NOMO-1 (cell line): ENCODE results near the gene STARD3.
"Not testable (repeated sequence)": the region's sequence is repeated elsewhere in the genome, so short reads cannot be mapped to it uniquely, and the experiment has no call there.

Experiments used
- DNase-seq, 2 experiments: peaks; one replicate each; lab custom pipeline; 2025; ENCODE audit not compliant: unreplicated experiment in 2 of 2; lab: John Stamatoyannopoulos, UW

Gene STARD3

DNA sequence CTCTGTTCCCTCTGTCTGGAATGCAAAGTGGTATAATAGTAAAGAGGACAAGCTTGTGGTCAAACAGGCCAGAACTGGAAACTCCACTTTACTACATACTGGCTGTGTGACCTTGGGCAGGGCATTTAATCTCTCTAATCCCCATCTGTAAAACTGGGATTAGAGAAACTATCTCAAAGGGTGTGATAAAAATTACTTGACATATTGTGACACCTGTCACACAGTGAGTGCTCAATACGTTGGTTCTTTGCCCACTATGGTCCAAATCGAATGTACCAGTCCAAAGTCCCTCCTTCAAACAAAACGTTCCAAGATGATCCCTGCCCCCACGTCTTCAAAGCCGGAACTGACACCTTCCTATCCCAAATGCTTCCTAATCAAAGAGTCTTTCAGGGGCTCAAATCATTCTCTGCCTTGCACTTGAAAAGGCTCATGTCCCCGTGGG, 50.2 kb downstream of the STARD3 start:
- DNase-seq: no peak

DNA sequence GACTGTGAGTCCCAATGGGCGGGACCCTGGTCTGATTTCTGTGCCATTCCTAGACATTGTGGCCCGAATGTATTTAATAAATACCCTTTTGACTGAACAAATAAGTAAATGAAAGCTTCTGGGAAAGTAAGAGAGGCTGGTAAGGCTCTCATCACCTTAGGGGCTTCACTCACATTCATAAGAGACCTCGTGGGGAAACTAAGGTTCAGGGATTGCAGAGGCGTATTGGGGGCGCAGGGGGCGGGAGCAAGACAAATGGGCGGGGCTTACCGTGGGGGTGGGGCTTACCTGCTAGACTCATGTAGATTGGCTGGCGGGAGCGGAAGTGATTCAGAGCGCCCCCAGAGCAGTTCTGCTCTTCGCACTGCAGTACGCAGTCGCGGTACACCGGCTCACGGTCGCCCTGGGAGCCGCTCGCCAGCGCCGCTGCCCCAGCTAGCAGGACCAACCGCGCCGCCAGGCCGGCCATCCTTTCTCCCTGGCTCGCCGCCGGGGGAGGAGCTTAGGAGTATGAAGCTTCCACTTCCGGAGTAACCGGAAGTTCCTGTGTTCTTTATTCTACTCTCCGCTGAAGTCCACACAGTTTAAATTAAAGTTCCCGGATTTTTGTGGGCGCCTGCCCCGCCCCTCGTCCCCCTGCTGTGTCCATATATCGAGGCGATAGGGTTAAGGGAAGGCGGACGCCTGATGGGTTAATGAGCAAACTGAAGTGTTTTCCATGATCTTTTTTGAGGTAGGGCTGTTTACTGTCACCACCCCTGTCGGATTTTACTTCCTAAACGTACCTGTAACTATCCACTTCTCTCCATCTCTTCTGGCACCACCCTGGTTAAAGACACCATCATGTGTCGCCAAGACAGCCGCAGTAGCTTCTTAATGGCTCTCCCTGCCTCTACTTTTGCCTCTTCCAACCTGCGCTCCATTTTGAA, 50.9 kb downstream of the STARD3 start, which contains the start of gene PGAP3:
Gene PGAP3, minus strand, starts transcription at position 512 of the 929 bp plus-strand sequence. Its CDS starts 43 bp downstream, at position 469.
- peak; percentile 72 to 79 for DNase-seq

- DNase-seq: no peak
Observed at GRCh38 chr17:39688475-39688835, 51.5 kb downstream of the STARD3 start.

GRCh38 chr17:39688945-39689344, 52.0 kb downstream of the STARD3 start:
- DNase-seq: no peak

GRCh38 chr17:39694593-39694992, 57.6 kb downstream of the STARD3 start:
- DNase-seq: no peak

DNA sequence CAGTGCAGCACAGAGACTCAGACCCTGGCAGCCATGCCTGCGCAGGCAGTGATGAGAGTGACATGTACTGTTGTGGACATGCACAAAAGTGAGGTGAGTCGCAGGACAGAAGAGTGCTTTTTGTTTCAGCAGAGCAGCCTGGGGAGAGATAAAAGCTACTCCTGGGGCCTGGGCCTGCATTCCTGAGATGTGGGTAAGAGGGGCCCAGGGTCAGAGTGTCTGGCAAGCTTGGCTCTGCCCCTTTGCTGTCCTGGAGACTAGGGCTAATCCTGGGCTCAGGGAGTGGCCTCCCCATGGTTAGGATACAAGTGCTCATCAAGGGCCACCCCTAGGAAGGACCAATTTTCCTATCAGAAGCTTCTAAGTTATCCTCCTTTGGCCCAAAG, 58.1 kb downstream of the STARD3 start:
- no peak for DNase-seq

- DNase-seq: no peak
Observed at GRCh38 chr17:39696731-39697130, 59.8 kb downstream of the STARD3 start.

- no peak for DNase-seq
Observed at GRCh38 chr17:39697961-39698360, 61.0 kb downstream of the STARD3 start.

DNA sequence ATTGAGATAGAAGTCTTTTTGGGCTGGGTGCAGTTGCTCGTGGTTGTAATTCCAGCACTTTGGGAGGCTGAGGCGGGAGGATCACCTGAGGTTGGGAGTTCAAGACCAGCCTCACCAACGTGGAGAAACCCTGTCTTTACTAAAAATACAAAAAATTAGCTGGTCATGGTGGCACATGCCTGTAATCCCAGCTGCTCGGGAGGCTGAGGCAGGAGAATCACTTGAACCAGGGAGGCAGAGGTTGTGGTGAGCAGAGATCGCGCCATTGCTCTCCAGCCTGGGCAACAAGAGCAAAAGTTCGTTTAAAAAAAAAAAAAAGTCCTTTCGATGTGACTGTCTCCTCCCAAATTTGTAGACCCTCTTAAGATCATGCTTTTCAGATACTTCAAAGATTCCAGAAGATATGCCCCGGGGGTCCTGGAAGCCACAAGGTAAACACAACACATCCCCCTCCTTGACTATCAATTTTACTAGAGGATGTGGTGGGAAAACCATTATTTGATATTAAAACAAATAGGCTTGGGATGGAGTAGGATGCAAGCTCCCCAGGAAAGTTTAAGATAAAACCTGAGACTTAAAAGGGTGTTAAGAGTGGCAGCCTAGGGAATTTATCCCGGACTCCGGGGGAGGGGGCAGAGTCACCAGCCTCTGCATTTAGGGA, 62.3 kb downstream of the STARD3 start:
- DNase-seq: not testable (repeated sequence)

DNA sequence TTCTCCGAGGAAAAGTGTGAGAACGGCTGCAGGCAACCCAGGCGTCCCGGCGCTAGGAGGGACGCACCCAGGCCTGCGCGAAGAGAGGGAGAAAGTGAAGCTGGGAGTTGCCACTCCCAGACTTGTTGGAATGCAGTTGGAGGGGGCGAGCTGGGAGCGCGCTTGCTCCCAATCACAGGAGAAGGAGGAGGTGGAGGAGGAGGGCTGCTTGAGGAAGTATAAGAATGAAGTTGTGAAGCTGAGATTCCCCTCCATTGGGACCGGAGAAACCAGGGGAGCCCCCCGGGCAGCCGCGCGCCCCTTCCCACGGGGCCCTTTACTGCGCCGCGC, 62.8 kb downstream of the STARD3 start, which contains the start of gene ERBB2:
Gene ERBB2, plus strand, starts transcription at position 247 of the 330 bp plus-strand sequence. CDS start 175 bp downstream, outside the sequence.
- no peak for DNase-seq

- DNase-seq: no peak
Observed at GRCh38 chr17:39700148-39700987, 63.4 kb downstream of the STARD3 start.

- DNase-seq: no peak
Observed at GRCh38 chr17:39701012-39701783, 64.3 kb downstream of the STARD3 start.

- no peak for DNase-seq
Observed at GRCh38 chr17:39701784-39702422, 65.0 kb downstream of the STARD3 start.

- DNase-seq: no peak
Observed at GRCh38 chr17:39702901-39703893, 66.3 kb downstream of the STARD3 start.

- DNase-seq: no peak
Observed at GRCh38 chr17:39703913-39704312, 67.0 kb downstream of the STARD3 start.

- no peak for DNase-seq
Observed at GRCh38 chr17:39704821-39705551, 68.0 kb downstream of the STARD3 start.

DNA sequence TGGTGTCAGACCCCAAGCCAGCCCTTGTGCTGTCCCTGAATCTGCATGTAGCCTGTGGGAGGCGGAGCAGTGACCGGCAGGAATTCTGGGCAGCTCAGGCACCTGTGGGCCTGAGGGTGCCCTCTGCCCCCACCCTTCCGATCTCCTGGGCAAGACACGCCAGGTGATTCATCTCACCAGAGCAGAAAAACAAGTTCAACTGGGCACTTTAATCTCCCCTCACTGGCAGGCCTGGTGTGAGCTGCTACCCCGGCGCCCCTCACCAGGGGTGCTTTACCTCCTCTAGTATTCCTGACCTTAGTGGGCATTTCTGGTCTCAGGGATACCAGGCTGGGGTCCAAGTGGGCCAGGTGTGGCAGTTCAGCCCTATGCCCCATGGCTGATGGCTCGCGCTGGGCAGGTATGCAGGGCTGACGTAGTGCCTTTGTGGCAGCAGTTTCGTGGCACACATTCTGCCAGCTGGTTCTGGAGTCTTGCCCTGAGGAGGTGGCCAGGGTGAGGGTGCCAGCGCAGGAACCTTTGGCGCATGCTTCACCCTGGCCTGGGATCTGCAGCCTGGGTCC, 68.9 kb downstream of the STARD3 start:
- DNase-seq: no peak

DNA sequence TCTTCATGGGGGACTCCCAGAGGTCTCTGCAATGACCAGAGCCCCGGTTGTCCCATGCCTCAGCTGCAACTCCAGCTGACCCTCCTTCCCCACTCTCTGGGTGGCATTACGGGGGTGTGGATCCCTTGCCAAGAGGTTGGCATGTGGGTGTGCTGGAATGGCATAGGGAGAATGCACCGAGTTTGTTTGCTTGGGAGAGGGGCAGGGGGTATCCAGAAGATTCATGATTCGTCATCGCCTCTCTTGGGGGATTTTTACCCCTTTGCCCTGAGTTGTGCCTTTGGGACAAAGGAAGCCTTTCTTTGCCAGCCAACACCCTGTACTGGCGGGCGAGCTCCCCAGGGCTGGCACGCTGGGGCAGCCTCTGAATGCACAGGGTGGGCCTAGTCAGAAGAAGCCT, 69.4 kb downstream of the STARD3 start:
- DNase-seq: no peak
